Measurements from ENCODE around the gene DIAPH1.

DIAPH1 gene

GRCh38 chr5:141484310-141484640, 134.5 kb downstream of the DIAPH1 start:
- DNase-seq (ENCODE audit: low read depth) = no peak

DNA sequence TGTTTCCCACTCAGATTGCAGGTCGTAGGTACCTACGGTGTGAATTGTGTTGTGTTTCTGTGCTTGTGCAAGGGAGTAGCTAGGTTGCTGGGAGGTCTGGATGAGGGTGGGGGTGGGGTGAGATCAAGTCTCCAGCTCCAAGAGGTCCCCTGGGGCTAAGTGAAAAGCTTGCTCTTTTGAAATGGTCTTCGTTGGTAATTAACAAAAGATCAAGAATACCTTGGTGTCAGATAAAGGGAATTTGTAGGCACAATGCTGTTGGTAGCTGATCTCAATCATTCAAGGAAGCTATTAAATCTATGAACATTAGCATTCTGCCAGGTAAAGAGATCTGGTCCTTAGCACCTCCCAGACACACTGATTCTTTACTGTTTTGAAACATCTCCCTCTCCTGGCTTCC, 134.9 kb downstream of the DIAPH1 start:
- DNase-seq (ENCODE audit: low read depth) = no peak

GRCh38 chr5:141479776-141480175, 139.0 kb downstream of the DIAPH1 start:
- DNase-seq (ENCODE audit: low read depth) = no peak

GRCh38 chr5:141478321-141478945, 140.4 kb downstream of the DIAPH1 start:
- no peak for DNase-seq (ENCODE audit: low read depth)

DNA sequence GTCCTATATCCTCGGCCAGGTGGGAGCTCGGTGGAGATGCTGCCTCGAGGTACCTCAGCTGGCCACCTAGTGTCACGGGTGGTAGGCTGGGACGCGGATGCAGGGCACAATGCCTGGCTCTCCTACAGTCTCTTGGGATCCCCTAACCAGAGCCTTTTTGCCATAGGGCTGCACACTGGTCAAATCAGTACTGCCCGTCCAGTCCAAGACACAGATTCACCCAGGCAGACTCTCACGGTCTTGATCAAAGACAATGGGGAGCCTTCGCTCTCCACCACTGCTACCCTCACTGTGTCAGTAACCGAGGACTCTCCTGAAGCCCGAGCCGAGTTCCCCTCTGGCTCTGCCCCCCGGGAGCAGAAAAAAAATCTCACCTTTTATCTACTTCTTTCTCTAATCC, 141.0 kb downstream of the DIAPH1 start:
- no peak for DNase-seq (ENCODE audit: low read depth)

DNA sequence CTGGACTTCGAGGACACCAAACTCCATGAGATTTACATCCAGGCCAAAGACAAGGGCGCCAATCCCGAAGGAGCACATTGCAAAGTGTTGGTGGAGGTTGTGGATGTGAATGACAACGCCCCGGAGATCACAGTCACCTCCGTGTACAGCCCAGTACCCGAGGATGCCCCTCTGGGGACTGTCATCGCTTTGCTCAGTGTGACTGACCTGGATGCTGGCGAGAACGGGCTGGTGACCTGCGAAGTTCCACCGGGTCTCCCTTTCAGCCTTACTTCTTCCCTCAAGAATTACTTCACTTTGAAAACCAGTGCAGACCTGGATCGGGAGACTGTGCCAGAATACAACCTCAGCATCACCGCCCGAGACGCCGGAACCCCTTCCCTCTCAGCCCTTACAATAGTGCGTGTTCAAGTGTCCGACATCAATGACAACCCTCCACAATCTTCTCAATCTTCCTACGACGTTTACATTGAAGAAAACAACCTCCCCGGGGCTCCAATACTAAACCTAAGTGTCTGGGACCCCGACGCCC, 141.7 kb downstream of the DIAPH1 start:
- DNase-seq (ENCODE audit: low read depth) = no peak

- DNase-seq (ENCODE audit: low read depth) = no peak
These were observed 142.5 kb downstream of the DIAPH1 start for GRCh38 chr5:141476132-141476911.

DNA sequence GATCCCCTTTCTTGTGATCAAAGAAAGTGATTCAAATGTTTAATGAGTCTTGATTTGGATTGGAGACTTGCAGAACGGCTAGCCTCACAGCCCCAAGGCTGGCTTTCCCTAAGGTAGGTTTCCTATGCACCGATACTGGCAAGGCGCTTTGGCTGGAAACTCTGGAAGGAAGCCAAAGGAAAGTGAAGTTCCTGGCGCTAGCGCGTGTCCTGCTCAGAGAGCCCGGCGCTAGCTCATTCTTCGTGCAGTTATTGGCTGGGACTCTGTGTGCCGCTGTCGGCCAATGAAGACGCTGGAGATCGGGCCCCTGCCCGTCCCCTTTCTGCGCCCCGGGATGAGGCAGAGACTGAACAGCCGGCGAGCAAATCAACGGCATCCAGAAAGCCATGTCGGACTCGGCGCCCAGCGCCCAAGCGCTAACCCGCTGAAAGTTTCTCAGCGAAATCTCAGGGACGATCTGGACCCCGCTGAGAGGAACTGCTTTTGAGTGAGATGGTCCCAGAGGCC, 143.1 kb downstream of the DIAPH1 start, which contains the start of gene PCDHGC3:
Gene PCDHGC3, plus strand, starts transcription at position 342 of the 507 bp plus-strand sequence. Its CDS starts 151 bp downstream, at position 493.
- peak; percentile 82 for DNase-seq (ENCODE audit: low read depth)

DNA sequence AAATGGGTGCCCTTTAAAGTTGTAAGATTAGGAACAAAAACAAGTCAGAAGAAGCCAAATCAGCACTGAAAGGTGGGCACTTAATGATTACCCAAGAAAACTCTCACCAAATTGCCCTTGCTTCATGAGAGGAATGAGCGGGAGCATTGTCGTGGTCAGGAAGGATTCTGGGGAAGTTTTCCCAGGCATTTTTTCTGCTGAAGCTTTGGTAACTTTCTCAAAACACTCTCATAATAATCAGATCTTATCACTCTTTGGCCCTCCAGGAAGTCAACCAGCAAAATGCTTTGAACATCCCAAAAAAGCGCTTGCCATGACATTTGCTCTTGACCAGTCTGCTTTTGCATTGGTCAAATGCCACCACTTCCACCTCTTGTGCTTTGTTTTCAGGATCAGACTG, 153.4 kb downstream of the DIAPH1 start:
- DNase-seq (ENCODE audit: low read depth) = no peak

Measured in non-pigmented ciliary epithelial cell (primary cell).